ENCODE data around the gene FBRSL1.
"Not testable (repeated sequence)": the region's sequence is repeated elsewhere in the genome, so short reads cannot be mapped to it uniquely, and the experiment has no call there.

Gene FBRSL1

DNA sequence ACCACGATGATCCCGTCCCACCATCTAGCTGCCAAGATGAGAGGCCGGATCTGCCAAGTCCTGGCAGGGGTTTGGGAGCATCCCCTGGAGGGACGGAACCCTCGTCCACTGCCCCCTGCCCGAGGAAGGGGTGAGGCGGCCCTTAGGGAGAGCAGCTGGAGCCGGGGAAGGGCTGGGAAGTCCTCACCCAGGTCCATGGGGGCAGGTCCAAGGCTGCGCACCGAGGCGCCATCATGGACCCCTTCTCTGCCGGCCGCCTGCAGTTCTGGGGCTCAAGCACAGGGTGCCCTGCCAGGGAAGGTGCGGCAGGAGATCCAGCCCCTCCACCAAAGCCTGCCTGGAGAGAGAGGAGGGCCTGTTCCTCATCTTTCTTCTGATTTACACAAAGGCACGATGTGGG, 17.6 kb upstream of the FBRSL1 start:
- no peak for DNase-seq

GRCh38 chr12:132474237-132474741, 15.7 kb upstream of the FBRSL1 start:
- no peak for DNase-seq

- not testable (repeated sequence) for DNase-seq
Observed at GRCh38 chr12:132474799-132475303, 15.1 kb upstream of the FBRSL1 start.

GRCh38 chr12:132475304-132476037, 14.5 kb upstream of the FBRSL1 start:
- no peak for DNase-seq

- no peak for DNase-seq
Observed at GRCh38 chr12:132476038-132476414, 13.9 kb upstream of the FBRSL1 start.

GRCh38 chr12:132476421-132476820, 13.5 kb upstream of the FBRSL1 start:
- no peak for DNase-seq

DNA sequence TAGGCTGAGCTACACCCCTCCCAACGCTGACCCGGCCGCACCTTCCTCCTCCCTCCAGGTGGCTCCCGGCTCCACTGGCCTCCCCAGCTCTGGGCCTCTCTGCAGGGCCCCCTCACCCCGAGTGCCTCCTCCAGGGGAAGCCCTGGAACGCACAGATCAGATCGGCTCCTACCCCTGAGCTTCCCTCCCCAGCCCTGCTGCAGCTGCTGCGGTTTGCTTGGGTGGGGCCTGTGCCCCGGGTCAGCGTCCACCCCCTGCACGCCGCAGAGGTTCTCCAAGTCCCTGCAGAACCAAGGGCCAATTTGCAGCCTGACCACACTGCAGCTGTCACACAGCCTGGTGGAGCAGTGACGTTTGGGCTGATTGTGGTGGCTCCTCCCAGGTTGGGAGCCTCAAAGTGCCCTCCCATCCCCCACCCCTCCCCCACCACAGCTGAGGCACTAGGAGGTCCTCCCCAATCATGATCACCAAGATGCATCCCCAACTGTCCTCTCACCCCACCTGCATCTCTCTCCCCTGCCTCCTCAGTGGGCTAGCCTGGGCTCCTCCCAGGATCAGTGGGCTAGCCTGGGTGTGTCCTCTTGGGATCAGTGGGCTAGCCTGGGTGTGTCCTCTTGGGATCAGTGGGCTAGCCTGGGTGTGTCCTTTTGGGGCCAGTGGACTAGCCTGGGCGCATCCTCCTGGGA, 12.8 kb upstream of the FBRSL1 start:
- no peak for DNase-seq

DNA sequence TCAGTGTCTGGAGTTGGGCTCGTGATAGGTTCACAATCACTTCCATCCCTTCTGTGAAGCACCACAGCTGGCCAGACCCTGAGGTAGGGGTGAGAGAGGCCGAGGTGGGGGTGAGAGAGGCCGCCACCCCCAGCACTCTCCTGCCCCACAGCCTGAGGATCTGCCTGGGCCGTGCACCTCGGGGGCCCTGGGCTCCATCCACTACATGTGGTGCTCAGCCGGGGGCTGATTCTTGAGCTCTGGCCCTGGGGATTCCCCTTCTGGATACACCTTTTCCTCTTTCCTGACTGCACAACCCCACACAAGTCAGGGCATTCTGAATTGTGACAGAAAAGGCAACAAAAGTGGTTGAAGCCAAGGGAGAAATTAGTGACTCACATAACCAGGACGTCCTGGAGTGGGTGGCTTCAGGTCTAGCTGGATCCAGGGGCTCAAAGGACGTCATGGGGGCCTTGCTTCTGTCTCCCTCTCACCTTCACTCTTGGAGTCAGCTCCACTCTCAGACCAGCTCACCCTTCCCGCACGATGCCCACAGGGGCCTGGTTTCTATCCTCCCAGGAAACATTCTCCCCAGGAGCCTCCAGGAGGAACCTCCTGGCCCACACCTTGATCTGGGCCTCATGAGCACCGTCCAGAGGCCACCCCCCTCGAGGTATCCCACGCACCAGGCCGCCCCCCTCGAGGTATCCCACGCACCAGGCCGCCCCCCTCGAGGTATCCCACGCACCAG, 12.1 kb upstream of the FBRSL1 start:
- no peak for DNase-seq

GRCh38 chr12:132478433-132478803, 11.5 kb upstream of the FBRSL1 start:
- DNase-seq: no peak

- DNase-seq: no peak
Observed at GRCh38 chr12:132478845-132479244, 11.1 kb upstream of the FBRSL1 start.

DNA sequence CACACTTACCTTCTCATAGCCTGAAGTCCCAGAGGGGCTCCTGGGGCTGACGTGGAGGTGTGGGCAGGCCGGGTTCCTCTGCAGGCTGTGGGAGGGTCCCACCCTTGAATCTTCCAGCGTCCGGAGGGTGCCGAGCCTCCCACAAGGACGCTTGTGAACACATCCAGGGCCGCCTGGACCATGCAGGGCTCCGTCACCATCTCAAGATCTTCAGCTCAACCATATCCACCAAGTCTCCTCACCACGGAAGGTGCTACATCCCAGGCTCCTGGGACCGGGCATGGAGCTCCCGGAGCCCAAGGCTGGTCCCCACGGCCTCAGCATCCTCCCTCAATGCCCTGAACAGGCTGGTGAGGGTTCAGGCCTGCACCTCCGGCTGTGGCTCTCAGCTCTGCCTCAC, 10.7 kb upstream of the FBRSL1 start:
- no peak for DNase-seq

DNA sequence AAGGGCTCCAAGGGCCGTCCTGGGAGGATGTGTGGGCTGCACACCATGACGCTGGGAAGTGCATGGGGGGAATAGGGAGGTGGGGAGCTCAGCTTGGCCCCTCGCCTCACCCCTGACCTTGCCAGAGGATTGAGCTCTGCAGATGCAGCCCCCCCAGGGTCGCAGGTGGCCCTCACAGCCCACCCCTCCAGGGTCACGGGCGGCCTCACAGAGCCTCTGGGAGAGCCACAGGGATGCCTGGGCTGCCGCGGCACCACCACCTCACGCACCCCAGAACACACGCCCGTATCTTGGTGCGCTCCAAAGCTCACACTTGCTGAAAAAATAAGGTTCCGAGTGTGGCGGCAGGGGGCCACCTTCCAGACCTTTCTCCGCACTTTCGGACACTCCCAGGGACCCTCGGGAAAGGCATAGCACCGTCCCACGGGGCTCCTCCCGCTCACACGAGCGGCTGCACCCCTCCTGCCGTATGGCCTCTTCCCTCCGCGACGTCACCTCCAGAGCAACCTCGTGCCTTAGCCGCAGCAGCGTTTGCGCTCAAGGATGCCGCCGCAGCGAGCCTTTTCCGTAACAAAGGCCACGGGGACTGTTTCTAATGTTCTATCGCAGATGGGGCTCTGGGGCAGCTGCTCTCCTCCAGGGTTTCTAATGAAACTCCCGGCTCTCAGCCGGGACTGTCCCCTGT, 9.9 kb upstream of the FBRSL1 start:
- no peak for DNase-seq

DNA sequence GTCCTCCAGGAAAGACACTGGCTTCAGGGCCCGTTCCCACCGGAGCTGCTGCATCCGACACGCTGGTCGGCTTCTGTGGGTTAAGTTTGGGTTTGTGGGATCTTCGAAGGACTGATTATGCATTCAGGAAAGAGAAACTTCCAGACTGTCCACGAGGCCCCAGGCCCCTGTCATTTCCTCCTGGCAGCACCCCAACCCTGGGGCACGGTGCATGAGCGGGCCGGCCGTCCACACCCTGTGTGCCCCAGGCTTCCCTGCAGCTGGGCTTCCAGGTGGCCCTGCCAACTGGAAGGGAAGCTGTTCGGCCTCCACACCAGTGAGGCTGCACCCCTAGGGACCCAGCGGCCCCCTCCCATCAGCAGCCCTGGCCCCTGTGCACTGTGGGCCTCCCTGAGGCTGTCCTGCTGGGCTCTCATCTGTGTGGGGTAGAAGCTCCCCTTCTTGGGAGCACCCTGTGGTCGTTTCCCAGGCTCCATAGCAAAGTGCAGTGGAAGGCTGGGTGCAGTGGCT, 9.3 kb upstream of the FBRSL1 start:
- no peak for DNase-seq

DNA sequence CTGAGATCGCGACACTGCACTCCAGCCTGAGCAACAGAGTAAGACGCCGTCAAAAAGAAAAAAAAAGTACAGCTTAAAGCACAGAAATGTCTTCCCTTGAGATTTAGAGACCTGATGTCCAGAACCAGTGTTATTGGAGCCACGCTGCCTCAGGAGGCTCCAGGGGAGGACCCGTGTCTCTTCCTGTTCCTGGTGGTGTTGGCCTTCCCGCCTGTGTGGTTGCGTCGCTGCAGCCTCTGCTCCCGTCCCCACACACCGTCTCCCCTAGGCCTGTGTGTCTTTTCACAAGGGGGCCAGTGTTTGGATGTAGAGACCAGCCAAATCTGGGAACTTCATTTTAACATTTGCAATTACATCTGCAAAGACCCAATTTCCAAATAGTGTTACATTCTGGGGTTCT, 8.6 kb upstream of the FBRSL1 start:
- no peak for DNase-seq

GRCh38 chr12:132481771-132482745, 7.9 kb upstream of the FBRSL1 start:
- no peak for DNase-seq

GRCh38 chr12:132482771-132483170, 7.2 kb upstream of the FBRSL1 start:
- DNase-seq: no peak

DNA sequence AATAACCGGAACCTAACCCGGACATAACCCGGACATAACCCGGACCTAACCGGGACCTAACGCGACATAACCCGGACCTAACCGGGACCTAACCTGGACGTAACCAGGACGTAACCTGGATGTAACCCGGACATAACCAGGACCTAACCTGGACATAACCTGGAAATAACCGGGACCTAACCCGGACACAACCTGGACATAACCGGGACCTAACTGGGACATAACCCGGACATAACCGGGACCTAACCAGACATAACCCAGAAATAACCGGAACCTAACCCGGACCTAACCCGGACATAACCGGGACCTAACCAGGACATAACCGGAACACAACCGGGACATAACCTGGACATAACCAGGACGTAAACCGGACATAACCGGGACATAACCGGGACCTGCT, 6.7 kb upstream of the FBRSL1 start:
- no peak for DNase-seq

DNA sequence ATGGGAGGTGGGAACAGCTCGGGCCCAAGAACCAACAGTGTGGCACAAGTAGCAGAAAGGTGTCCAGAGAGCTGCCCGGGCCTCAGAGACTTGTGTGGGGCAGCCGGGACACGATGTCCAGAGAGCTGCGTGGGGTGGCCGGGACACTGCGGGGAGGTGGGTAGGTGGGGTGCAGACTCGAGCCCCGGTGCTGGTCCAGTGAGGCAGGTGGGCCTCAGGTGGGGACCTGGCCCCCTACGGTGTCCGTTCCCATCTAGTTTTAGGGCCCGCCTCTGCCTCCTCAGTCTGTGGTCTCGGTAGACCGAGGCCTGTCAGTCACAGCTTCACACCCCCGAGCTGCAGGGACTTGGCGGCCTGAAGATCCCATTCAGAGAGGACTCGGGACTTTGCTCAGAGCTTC, 6.3 kb upstream of the FBRSL1 start:
- DNase-seq: no peak

DNA sequence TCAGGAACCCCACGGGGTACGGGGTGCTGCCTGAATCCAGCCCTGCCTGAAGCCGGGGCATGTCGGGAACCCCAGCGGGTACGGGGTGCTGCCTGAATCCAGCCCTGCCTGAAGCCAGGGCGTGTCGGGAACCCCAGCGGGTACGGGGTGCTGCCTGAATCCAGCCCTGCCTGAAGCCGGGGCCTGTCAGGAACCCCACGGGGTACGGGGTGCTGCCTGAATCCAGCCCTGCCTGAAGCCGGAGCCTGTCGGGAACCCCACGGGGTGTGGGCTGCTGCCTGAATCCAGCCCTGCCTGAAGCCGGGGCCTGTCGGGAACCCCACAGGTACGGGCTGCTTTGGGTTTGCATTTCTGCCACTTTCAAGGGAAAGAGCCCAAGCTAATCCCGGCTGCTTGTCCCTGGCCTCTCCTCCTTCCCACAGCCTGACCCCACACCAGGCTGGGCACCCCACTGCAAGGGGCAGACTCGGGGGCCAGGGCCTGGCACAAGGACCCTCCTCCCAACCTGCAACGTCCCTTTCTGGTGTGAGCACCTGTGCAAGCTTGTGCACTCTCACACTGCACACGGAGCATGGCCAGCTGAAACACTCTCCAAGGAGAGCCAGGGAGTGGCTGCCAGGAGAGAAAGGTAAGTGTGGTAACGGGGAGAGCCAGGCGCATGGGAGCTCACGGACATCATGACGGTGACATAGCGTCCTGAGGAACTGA, 5.6 kb upstream of the FBRSL1 start:
- no peak for DNase-seq

DNA sequence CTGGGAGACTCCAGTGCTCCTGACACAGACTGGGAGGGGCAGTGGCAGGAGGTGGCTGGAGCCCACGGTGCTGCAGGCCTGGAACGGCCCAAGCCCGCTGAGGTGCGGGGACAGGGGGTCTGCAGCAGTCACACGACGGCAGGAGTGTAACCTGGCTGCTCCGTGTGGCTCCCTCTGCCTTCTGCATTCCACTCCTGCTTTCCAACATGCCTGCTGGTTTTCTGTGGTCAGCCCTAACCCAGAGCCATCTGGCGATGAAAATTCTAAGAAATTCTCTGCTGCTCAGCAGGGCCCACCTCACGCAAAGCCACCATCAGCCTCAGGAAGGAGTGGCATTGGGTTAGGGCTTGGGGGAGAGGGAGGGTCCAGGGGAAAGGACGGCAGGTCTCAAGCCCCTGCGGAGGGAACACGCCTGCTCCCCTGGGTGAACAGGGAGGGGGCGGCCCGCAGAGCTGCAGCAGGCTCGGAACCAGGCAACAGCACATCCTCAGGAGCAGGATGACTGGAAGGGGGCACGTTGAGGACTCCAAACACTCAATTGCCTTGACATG, 5.0 kb upstream of the FBRSL1 start:
- no peak for DNase-seq

GRCh38 chr12:132485619-132486018, 4.3 kb upstream of the FBRSL1 start:
- DNase-seq: no peak

All from NCI-H524 treated with DMSO at 0.1 percent for 48 hours (cell line).